GM19397 (cell line): ENCODE data around the gene PDE11A.

Experiments
- ATAC-seq: cut with Tn5 transposase; IDR thresholded peaks from one replicate; pipeline ENCODE4 v1.9.1; 2021; ENCODE audit warnings: mild to moderate bottlenecking, moderate library complexity; ENCODE audit not compliant: unreplicated experiment

PDE11A gene

GRCh38 chr2:177673602-177674595, 398.7 kb downstream of the PDE11A start:
- no peak for ATAC-seq

GRCh38 chr2:177671662-177672061, 400.9 kb downstream of the PDE11A start:
- no peak for ATAC-seq

DNA sequence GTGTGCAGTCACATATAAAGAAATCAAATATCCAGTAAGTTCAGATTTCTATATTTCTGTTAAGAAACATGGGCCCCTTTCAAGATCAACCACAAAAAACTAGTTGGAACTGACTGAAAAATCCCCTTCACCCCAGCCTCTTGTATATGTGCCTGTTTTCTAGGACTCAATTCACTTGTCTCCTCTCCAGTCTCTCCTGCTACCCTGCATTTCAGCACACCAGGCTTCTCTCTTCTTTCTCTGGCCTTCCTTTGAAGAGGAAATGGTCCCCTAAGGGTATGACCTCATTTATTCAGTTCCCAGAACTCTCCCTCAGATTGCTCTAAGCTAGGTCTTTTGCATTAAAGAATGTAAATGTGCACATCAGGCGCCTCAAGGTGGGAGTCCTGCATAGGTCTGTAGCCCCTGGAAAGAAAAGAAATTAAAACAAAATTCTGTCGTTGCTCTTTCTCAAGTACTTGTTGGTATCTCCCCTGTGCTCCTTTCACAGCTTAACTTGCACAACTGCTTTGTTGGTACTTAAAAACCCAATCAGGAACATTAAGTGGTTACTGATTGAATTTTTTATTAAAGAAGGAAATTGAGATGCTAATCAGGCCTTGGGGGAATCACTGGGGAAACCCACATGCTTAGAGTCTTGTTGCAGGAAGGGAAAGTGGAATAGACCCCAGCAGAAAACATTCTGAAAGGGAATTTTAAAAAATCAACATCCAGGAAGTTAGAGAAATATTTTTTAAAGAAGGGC, 401.6 kb downstream of the PDE11A start:
- no peak for ATAC-seq

DNA sequence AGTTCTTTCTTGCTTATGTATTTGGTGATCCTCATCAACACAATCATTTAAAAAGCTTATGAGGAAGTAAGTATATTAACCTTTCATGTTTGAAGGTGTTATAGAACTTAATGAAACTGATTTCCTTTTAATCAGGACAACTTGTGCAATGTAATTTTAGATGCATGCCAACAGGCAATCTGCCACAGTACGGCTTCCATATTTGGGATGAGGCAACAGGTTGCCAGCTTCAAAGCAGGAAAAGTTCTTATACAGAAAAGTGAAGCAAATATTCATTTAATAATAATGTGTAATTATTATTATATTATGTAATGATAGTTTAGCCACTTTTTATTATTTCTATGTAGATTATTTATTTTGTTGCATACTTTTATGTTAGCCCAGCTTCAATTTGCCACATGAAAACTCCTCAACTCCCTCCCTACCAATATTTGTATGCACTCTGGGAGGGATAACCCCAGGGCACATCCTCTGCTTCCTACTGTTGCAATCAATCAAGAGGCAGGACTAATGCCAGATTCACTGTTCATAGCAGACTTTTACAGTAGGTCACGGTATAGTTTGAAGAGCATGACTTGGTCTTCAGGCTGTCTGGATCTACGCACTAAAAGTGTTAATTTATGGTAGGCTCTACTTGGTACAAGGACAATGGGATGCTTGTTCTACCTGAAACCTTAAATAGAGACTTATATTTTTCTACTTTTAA, 402.8 kb downstream of the PDE11A start:
- no peak for ATAC-seq

DNA sequence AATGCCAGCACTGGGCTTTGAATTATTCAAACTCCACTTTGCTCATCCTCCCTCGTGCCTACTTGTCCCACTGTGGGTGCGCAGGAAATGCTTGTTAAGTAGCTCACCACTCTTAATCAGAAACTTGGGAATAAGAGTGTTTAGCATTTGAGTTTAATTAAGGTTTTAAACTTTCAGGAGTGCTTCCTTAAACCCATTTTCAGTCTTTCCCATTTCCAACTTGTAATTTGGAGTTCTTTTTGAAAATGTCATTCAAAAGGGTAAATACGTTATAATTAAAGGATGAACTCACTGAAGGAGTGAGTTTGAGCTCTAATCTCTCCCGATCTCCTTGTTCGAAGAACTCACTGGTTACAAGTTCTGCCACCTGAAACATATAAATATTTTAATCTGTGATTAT, 403.4 kb downstream of the PDE11A start:
- no peak for ATAC-seq

DNA sequence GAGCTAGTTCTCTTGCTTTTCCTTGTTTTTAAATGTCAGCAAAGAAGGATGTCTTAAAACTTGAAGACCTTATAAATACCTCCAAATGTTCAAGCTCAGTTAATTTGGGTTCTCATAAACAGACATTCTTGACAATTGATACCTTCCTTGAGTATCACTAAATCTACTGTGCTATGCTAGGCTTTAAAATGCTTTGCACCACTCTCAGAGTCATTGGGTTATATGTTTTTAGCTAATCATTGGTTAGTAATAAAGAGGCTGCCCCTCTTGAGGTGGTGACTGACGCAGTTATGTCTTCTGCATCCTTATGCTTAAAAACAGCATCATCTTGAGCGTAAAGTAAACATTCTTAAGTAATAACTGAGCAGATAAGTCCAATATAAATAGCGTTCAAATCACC, 404.0 kb downstream of the PDE11A start:
- ATAC-seq: no peak

- no peak for ATAC-seq
Measured at GRCh38 chr2:177667626-177668025, 405.0 kb downstream of the PDE11A start.

- no peak for ATAC-seq
Measured at GRCh38 chr2:177666408-177666807, 406.2 kb downstream of the PDE11A start.

DNA sequence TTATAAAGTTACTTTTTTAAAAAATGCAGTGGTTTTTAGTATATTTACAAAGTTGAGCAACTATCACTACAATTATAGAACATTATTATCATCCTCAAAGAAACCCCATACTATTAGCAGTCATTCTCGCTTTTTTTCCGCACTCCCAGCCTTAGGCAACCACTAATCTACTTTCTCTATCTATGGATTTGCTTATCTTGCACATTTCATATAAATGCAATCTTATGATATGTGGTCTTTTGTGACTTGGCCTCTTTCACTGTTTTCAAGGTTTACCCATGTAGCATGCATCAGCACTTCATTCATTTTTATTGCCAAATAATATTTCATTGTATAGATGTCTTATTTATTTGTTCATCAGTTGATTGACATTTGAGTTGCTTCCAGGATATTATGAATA, 406.6 kb downstream of the PDE11A start:
- no peak for ATAC-seq

- ATAC-seq: no peak
Measured at GRCh38 chr2:177665328-177665727, 407.2 kb downstream of the PDE11A start.

- ATAC-seq: no peak
Measured at GRCh38 chr2:177662895-177663294, 409.7 kb downstream of the PDE11A start.

GRCh38 chr2:177660742-177661141, 411.8 kb downstream of the PDE11A start:
- no peak for ATAC-seq

DNA sequence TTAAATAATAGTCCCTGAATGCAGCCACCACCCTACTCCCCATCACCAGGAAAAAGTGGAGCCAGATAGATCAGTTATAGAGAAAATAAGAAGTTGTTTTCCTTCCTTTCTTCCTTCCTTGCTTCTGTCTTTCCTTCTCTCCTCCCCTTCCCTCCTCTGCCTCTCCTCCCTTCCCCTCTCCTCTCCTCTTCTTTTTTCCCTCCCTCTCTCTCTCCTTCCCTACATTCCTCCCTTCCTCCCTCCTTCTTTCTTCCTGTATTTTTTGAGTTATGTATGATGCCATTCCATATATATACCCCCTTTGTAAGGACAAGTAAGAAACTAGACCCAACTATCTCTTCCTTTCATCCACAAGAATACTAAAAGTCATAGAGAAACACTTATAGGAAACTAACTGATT, 414.3 kb downstream of the PDE11A start:
- no peak for ATAC-seq

DNA sequence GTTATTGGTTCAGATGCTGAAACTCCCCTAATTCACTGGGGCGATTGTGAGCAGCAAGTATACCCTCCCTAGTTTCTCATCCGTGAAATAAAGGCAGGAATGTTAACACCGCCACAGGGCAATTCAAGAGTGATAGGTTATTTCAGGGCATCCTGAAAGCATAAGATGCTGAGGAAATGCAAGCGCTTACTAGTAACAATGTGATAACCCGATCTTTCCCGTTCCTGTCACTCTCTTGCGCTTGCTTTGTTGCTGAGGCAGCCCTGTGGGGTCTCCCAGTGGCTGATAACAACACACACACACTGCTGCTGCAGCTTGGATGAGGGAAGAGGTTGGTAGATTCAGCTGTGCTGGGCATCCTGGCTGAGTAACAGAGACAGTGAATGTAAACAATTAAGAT, 420.7 kb downstream of the PDE11A start:
- no peak for ATAC-seq

DNA sequence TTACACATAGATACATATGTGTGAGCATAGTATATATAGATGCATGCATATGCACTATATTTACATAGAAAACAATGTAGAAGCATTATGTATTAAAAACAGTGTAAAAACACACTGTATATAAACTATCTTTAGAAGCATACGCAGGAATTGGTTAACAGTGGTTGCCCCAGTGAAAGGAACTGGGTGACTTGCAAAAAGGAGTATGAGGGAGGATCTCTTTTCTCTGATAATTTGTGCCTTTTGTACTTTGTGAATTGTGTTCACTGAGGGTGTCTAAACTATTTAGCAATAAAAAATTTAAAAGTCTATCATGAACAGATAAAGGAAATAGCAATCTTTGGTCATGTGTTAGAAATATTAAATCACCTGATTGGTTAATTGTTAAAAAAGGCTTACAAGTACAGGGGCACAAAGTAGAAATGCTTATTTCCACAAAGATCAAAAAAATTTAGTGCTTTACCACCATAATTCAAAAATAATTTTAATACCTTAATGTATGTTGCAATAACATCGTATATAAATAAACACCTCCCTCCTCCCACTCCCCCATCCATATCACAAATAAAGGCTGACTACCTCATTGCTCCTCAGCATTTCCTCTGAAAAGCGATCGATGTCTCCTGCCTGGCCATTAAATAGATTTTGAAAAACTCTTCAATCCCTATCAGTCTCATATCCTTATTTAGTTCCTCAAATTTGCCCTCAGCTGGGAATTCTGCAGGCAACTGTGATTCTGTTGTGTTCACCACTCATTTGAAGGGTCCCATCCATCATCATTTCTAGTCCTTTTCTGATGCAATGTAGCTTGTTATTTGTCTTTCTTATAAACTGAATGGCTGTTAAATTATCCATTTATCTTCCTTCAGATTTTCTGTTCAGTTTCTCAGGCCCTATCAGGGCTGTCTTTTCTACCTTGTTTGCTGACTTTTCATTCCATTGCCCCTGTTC, 422.7 kb downstream of the PDE11A start:
- no peak for ATAC-seq

DNA sequence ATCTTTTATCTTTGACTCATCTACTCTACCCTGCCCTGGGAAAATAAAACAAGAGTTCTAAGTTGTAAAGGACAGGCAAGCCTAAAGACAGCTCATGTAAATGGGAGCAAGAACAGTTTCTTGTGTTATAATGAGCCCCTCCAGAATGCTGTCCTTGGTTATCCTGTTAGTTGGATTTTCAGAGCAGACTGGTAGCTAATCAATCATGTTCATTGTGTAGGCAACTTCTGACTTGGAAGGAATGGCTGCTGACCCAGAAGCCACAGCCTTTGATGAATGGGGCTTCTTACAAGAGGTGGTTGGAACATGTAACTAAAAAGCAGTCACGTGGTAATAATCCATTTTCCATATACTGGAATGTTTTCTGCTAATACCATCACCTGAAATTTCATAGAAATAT, 425.8 kb downstream of the PDE11A start:
- no peak for ATAC-seq

- ATAC-seq: no peak
Measured at GRCh38 chr2:177646241-177646640, 426.3 kb downstream of the PDE11A start.

- ATAC-seq: no peak
Measured at GRCh38 chr2:177641331-177641730, 431.2 kb downstream of the PDE11A start.

GRCh38 chr2:177640423-177640822, 432.2 kb downstream of the PDE11A start:
- ATAC-seq: no peak

- no peak for ATAC-seq
Measured at GRCh38 chr2:177639262-177639914, 433.2 kb downstream of the PDE11A start.
